Osteoblast (primary cell): Measurements from ENCODE around the gene IL17RC. TPM values are rescaled to one million over a fixed set of nuclear protein-coding genes. Genes with fewer than 3 reads are reported as not detected.

ENCODE experiments used
- DNase-seq: peaks from one replicate; pipeline ENCODE4 v3.0.0; 2011; ENCODE audit warnings: low spot score, mixed read lengths; ENCODE audit not compliant: insufficient read length; ENCODE audit errors: missing footprints
- H2AFZ ChIP-seq: 2 replicates; pipeline ENCODE4 v1.6.0; 2011; ENCODE audit warnings: mild to moderate bottlenecking, low read length
- H3K27ac ChIP-seq: 2 replicates; pipeline ENCODE4 v1.5.1; 2011; ENCODE audit warnings: mild to moderate bottlenecking, low read depth, low read length, moderate library complexity
- H3K27me3 ChIP-seq: 2 replicates; pipeline ENCODE4 v1.6.0; 2012; ENCODE audit warnings: mild to moderate bottlenecking, control low read depth, inconsistent platforms, low read length, moderate library complexity; ENCODE audit not compliant: insufficient read depth
- H3K36me3 ChIP-seq: 2 replicates; pipeline ENCODE4 v1.5.1; 2011; ENCODE audit warnings: mild to moderate bottlenecking, low read length, control low read depth, moderate library complexity; ENCODE audit not compliant: insufficient read depth
- H3K4me1 ChIP-seq: 2 replicates; pipeline ENCODE4 v1.5.1; 2011; ENCODE audit warnings: mild to moderate bottlenecking, low read length, control low read depth, moderate library complexity; ENCODE audit not compliant: insufficient read depth
- H3K4me2 ChIP-seq: 2 replicates; pipeline ENCODE4 v1.6.0; 2011; ENCODE audit warnings: mild to moderate bottlenecking, low read length; ENCODE audit not compliant: insufficient read depth
- H3K4me3 ChIP-seq: fragments of 200-600 bp; sonication (generic); 3 replicates; pipeline ENCODE4 v1.5.1; 2012; ENCODE audit warnings: mild to moderate bottlenecking, low read length, inconsistent platforms; ENCODE audit not compliant: insufficient read depth
- H3K79me2 ChIP-seq: 2 replicates; pipeline ENCODE4 v1.6.0; 2012; ENCODE audit warnings: mild to moderate bottlenecking, low read length, control low read depth, inconsistent platforms; ENCODE audit not compliant: insufficient read depth
- H3K9me3 ChIP-seq: 2 replicates; pipeline ENCODE4 v1.5.1; 2011; ENCODE audit warnings: low read depth, low read length, control low read depth
- H4K20me1 ChIP-seq: 2 replicates; pipeline ENCODE4 v1.6.0; 2012; ENCODE audit warnings: mild to moderate bottlenecking, low read length, control low read depth; ENCODE audit not compliant: insufficient read depth
- total RNA-seq: library from RNA; depleted of rRNA; stranded (reverse); fragments of >200 nt; gene quantifications from 2 replicates; pipeline ENCODE4 v1.2.3, GENCODE V29; 2012
- TF ChIP-seq, protein P1 (sequence below): IDR thresholded peaks from 2 replicates; pipeline ENCODE4 v1.5.1; 2011; ENCODE audit warnings: mild to moderate bottlenecking, low read depth, low read length, moderate library complexity; ENCODE audit errors: extremely low read depth

IL17RC gene
- total RNA-seq, 1 donor, result 47.0 TPM

DNA sequence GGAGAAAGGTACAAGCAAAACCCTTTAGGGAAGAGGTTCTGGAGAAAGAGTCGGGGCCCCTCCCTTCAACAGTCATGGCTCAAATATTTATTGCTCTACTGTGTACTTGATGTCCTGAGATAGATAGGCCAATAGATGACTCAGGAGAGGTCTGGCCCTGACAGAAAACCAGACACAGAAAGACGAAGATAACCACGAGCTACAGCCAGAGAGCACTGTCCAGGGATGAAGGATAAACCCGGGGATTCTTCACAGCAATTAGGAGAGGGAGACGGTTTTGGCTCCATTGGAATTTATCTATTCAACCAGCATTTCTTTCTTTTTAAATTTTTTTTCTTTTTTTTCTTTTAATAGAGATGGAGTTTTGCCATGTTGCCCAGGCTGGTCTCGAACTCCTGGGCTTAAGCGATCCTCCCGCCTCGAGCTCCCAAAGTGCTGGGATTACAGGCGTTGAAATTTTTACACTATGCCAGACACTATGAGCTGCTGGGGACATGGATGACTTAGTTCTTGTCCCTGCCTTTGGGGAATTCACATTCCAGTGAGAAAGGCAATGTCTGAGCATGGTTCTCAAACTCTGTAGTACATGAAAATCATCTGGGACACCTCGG is 32.2 kb upstream of the IL17RC start:
- Histone ChIP-seq H3K27me3 (no peaks in the 10 kb centered on the region), H4K20me1 (no peaks in the 10 kb centered on the region), H3K36me3 (no peaks in the 10 kb centered on the region), H3K4me2 (peak overlapping the region; percentile 49), H3K4me1 (peaks cover 12% of the 10 kb centered on the region), H3K4me3 (no peak overlapping the region), H2AFZ (no peak overlapping the region), H3K27ac (peak overlapping the region; percentile 34), H3K9me3 (no peaks in the 10 kb centered on the region), H3K79me2 (no peaks in the 10 kb centered on the region)
- peak; percentile 96 for DNase-seq
- TF ChIP-seq, protein P1, sequence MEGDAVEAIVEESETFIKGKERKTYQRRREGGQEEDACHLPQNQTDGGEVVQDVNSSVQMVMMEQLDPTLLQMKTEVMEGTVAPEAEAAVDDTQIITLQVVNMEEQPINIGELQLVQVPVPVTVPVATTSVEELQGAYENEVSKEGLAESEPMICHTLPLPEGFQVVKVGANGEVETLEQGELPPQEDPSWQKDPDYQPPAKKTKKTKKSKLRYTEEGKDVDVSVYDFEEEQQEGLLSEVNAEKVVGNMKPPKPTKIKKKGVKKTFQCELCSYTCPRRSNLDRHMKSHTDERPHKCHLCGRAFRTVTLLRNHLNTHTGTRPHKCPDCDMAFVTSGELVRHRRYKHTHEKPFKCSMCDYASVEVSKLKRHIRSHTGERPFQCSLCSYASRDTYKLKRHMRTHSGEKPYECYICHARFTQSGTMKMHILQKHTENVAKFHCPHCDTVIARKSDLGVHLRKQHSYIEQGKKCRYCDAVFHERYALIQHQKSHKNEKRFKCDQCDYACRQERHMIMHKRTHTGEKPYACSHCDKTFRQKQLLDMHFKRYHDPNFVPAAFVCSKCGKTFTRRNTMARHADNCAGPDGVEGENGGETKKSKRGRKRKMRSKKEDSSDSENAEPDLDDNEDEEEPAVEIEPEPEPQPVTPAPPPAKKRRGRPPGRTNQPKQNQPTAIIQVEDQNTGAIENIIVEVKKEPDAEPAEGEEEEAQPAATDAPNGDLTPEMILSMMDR, result no peak

DNA sequence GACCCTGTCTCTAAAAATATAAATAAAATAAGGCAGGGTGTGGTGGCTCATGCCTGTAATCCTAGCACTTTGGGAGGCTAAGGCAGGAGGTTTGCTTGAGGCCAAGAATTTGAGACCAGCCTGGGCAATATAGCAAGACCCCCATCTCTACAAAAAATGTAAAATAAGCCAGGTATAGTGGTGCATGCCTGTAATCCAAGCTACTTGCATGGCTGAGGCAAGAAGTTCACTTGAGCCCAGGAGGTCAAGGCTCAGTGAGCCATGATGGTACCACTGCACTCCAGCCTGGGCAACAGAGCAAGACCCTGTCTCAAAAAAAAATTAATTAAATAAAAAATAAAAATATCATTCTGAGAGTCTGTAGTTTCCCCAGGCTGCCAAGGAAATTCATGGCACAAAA is 30.6 kb upstream of the IL17RC start:
- DNase-seq, result no peak
- Histone ChIP-seq H3K27ac (no peak overlapping the region), H2AFZ (no peak overlapping the region), H3K4me2 (no peak overlapping the region), H3K4me3 (no peak overlapping the region), H3K27me3 (no peaks in the 10 kb centered on the region), H4K20me1 (no peaks in the 10 kb centered on the region), H3K4me1 (peaks cover 21% of the 10 kb centered on the region), H3K79me2 (peaks cover 9% of the 10 kb centered on the region), H3K9me3 (no peaks in the 10 kb centered on the region), H3K36me3 (no peaks in the 10 kb centered on the region)
- TF ChIP-seq, protein P1, result no peak

DNA sequence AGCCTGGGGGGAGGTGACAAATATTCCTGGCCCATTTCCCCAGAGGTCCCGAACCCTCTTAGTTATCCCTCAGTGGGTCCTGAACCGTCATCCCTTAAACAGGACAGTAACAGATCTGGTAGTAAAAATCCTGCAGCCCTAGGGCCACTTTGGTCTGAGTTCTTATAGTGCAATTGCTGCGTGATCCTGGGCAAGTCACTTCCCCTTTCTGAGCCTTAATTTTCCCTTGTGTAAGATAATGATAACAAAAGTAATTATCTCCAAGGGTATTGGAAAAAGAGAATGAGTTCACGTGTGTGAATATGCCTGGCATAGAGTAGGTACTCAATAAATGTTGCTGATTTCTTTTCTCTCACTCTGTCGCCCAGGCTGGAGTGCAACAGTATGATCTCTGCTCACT is 29.4 kb upstream of the IL17RC start:
- TF ChIP-seq, protein P1, result no peak
- H3K27ac ChIP-seq, result no peak overlapping the region
- H3K4me2 ChIP-seq, result no peak overlapping the region
- H4K20me1 ChIP-seq, result no peaks in the 10 kb centered on the region
- peaks cover 18% of the 10 kb centered on the region for H3K79me2 ChIP-seq
- no peaks in the 10 kb centered on the region for H3K9me3 ChIP-seq
- no peak overlapping the region for H2AFZ ChIP-seq
- peaks cover 3% of the 10 kb centered on the region for H3K36me3 ChIP-seq
- no peak overlapping the region for H3K4me3 ChIP-seq
- peaks cover 21% of the 10 kb centered on the region for H3K4me1 ChIP-seq
- no peaks in the 10 kb centered on the region for H3K27me3 ChIP-seq
- no peak for DNase-seq

DNA sequence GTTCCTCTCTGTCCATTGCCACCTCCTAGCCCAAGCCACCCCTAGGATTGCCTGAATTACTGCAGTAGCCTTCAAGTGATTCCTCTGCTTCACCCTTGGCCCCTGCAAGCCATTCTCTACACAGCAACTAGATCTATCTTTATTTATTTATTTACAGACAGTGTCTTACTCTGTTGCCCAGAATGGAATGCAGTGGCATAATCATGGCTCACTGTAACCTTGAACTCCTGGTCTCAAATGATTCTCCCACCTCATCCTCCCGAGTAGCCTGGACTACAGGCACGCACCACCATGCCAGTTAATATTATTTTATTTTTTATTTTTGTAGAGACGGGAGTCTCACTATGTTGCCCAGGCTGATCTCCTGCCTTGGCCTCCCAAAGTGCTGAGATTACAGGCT is 28.4 kb upstream of the IL17RC start:
- Histone ChIP-seq H3K4me3 (no peak overlapping the region), H4K20me1 (peaks cover 2% of the 10 kb centered on the region), H3K79me2 (peaks cover 26% of the 10 kb centered on the region), H2AFZ (no peak overlapping the region), H3K4me2 (no peak overlapping the region), H3K9me3 (no peaks in the 10 kb centered on the region), H3K27me3 (no peaks in the 10 kb centered on the region), H3K27ac (no peak overlapping the region), H3K4me1 (peaks cover 25% of the 10 kb centered on the region), H3K36me3 (peaks cover 12% of the 10 kb centered on the region)
- no peak for DNase-seq
- TF ChIP-seq, protein P1, result no peak
